IPS DF 19.7 (cell line): ENCODE results near the gene PDPK1.
"Not testable (repeated sequence)": the region's sequence is repeated elsewhere in the genome, so short reads cannot be mapped to it uniquely, and the experiment has no call there.

Source experiments
- DNase-seq: peaks from one replicate; pipeline ENCODE4 v3.0.0-alpha.2; 2013; ENCODE audit warnings: low read depth, low spot score

Gene PDPK1

DNA sequence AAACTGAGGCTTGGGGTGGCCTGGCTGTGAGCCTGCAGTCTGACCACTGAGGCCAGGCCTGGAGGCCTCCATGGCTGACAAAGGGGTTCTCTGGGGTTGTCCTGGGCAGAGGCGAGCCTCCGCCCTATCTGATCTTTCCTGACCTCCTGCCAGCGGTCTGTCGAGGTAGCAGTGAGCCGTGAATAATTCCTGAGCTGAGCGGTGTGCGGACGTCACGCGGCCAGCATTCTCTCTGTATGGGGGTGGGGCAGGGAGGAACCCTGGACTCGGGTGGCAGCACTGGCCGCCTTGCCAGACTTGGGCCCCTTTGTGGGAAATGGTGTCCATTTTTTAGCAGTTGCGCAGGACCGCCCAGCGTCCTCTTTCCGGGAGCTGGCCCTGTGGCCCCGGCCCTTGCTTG is 74.1 kb downstream of the PDPK1 start:
- DNase-seq, result not testable (repeated sequence)

DNA sequence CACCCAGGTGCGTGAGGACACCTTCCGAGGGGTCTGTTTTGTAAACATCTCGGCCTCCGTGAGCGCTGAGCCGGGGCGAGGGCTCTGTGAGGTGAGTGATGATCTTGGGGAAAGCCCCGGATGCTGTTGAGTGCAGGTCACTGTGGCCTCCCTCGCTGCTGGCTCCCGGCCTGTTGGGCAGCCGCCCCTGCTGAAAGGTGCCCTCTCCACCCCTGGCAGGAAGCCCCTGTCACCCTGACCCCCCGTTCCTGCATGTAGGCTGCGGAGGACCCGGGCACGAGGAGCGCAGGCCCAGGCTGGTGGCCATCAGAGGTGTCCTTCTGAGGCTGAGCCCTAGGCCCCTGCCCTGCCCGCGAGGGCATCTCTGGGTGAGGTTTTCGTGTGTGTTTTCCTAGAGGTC is 75.4 kb downstream of the PDPK1 start:
- DNase-seq, result not testable (repeated sequence)

- DNase-seq, result no peak
Measured at GRCh38 chr16:2614761-2615191, 77.0 kb downstream of the PDPK1 start.

DNA sequence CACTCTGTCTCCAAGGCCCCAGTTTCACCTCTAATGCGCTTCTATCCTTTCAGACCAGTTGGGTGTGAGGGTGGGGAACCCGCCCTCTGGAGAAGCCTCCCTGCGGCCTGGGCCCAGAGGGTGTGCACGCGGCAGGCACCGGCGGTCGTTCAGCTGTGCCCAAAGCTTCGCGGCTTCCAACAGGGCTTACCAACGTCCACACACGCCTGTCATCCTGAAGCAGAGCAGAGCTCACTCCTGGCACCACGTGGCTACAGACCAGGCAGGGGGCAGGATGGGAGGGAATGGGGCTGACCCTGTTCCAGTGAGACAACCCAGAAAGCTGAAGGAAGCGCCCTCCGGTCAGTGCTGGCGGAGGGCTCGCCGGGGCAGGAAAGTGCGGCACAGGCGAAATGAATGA is 81.1 kb downstream of the PDPK1 start:
- DNase-seq, result not testable (repeated sequence)

- DNase-seq, result not testable (repeated sequence)
Measured at GRCh38 chr16:2619628-2620027, 81.8 kb downstream of the PDPK1 start.

DNA sequence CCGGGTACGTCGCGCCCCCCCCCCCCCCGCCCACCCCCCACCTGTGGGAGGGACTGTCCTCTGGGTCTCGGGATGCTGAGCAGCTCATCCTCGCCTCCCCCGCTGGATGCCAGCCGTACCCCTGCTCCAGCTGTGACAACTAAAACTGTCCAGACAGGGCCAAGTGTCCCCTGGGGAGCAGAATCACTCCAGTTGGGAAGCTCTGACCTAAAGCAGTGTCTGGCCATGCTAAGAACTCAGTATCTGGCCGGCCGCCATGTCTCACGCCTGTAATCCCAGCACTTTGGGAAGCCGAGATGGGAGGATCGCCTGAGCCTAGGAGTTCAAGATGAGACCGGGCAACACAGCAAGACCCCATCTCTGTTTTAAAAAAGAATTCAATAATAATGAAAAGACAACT is 83.0 kb downstream of the PDPK1 start:
- DNase-seq, result not testable (repeated sequence)

GRCh38 chr16:2621395-2621794 is 83.6 kb downstream of the PDPK1 start:
- not testable (repeated sequence) for DNase-seq

- DNase-seq, result not testable (repeated sequence)
Measured at GRCh38 chr16:2627075-2627474, 89.3 kb downstream of the PDPK1 start.

- DNase-seq, result not testable (repeated sequence)
Measured at GRCh38 chr16:2631203-2631602, 93.4 kb downstream of the PDPK1 start.

GRCh38 chr16:2632291-2632690 is 94.5 kb downstream of the PDPK1 start:
- DNase-seq, result not testable (repeated sequence)

DNA sequence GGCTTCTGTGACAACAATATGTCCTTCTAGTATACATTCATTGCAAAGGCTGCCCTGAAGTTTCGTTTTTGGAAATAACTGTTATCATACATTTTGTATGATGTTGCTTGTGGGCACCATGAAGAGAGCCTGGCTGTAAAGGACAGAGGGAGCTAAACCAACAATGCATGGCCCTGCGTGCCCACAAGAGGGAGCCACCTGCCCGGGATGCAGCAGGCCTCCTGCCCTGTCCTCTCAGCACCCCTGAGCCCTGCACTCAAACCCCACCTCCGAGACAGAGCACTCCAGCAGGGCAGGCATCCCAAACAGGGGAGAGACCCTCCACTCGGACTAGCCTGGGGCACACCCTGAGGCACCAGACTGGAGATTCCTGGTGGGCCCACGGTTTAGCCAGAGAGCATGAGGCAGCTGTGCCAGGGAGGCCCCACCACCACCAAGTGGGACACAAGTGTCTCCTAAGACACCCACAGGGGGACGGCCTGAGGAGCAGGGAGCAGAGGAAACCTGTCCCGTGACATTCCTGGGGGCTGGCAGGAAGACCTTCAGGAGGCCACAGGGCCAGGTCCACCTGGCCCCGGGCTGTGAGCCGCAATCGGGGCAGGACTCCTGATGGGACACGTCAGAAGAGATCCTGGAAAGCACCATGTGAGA is 101.4 kb downstream of the PDPK1 start:
- not testable (repeated sequence) for DNase-seq

- DNase-seq, result not testable (repeated sequence)
Measured at GRCh38 chr16:2639722-2640072, 101.9 kb downstream of the PDPK1 start.

- DNase-seq, result not testable (repeated sequence)
Measured at GRCh38 chr16:2642561-2642960, 104.7 kb downstream of the PDPK1 start.

GRCh38 chr16:2644754-2645453 is 107.1 kb downstream of the PDPK1 start:
- DNase-seq, result not testable (repeated sequence)

DNA sequence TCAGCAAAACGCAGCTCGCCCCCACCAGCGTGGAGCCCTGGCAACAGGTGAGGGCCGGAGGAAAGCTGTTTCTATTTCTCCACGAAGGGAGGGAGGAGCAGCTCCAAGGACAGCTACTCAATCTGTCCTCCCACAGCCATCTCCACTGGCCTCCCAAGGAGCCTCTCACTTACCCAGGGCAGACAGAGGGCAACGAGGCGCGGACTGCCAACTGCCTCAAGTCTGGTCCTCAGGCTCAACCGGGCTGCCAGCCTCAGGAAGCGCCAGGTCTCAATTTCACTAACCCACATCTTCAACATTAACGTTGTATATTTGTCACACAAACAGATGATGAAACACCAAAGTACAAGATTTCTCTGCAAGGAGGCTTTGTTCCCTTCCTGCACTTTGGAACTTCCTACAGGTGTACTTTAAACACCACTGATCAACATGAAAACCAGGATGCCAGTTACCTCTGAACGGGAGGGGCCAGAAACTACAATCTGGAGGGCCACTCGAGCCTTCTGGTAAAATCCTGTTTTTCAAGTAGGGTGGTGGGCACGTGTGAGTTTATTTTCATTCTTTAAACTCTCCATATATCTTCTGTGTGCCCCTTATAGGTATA is 113.5 kb downstream of the PDPK1 start:
- not testable (repeated sequence) for DNase-seq
